Measurements from ENCODE around the gene KDM2B. TPM values are rescaled to one million over a fixed set of nuclear protein-coding genes. Genes with fewer than 3 reads are reported as not detected.

Gene KDM2B
- 16.6 and 26.9 TPM in 2 replicates for total RNA-seq

DNA sequence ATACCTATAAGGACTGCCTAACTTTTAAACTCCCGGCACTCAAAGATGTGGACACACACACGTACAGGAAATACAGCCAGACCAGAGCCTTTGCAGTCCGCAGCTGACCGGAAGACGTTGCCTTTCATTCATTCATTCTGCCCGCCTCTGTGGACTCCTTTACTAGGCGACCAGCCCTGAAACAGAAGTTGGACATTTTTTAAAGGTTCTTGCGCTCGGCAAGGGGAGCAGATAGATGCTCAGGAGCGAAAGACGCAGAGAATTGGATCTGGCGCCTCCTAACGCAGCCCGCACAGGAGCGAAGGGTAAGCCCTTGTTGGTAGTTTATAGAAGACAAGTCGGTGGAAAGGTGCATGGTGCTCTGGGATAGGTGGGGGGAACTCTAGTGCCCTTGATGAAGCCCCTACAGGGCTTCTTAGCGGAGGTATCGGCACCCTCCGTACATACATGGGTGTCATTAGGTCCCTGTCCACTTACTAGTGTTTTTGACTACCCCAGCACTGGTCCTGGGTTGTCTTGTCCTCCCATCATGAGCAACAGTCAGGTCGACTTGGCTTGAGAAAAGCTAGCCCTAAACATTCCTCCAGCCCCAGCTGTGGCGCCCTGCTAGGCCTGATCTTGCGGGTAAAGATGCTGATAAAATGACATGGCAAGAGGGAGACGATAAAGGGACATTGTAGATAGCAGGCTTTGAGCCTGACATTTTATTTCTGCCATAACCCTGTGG, at the start of gene KDM2B:
KDM2B (minus strand) TSS at position 65 of the 727 bp plus-strand sequence. CDS start 112 bp downstream, outside the sequence.

DNA sequence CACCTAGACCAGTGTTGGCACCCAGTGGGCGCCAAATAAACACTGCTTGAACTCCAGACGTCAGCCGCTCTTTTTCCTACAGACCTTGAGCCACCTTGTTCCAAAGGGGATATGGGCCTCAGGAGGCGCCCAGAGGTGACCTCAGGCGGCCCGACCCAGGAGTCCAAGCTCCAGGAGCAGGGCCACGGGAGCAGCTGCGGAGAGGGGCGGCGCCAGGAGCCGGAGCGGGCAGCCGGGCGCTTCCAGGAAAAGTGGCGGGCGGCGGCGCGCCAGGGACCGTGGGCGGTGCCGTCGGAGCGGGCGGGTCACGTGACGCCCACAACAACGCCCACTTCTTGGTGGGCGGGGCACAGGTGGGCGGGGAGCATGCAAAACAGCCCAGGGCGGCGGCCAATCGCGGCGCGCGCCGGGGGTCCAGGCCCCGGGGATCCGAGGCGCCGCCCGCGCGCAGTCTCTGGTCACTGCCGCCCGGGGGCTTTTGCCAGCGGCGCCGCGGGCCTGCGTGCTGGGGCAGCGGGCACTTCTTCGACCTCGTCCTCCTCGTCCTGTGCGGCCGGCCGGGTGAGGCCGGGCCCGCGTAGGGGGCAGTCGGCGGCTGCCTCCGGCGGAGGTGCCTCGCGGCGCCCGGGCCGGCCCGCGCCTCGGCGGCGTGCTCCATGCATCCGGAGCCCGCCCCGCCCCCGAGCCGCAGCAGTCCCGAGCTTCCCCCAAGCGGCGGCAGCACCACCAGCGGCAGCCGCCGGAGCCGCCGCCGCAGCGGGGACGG, 45.4 kb upstream of the KDM2B start, which contains the start of gene ORAI1:
ORAI1 (plus strand) TSS at position 444 of the 766 bp plus-strand sequence.

DNA sequence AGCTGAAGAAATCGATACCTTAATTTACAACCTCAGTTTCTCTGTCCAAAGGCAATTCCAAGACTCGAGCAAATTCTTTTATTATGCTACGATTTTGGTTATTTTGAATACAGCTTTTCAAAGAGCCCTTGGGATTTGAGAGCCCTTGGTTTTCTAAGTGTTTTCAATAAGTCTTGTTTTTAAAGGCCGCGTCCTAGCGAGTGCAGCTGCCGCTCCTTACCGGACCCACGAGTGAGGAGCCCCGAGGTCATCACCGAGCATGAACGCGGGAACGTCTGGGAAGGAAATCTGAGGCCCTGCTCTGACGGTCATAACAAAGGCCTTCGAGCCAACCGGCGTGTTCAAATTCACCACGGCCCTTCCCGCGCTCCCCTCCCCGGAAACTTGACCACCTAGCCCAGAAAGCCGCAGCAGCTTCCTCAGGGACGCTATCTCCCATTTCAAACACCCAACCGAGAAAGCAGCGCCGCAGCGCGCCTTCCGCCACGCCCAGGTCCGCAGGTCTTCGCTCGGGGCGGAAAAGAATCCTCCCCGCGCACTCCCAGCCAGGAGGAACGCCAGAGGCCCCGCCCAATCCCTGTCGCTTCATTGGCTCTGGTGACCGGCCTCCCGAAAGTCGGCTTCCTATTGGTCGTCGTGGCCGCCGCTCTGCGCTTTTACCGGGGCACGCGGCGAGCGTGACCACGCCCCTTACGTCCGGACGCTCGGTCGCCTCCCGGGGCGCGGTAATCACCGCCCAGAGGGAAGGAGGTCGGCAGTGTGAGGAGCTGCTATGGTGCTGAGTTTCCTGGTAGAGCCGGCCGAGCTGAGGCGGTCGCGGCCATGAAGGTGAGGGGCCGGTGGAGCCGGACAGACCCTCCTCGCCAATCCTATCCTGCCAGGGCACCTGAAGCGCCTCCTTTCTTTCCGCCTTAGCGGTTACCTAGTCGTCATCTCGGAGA, 181.2 kb downstream of the KDM2B start, which contains the start of gene RNF34:
RNF34 (plus strand) TSS at position 728 of the 941 bp plus-strand sequence; CDS start at position 823, 95 bp downstream.

Other genes starting within 250 kb of the KDM2B start
- 92.9 and 106 TPM in 2 replicates for gene ANAPC5, start 228.6 kb downstream of the KDM2B start, total RNA-seq
- gene RNF34, start 180.9 kb downstream of the KDM2B start, total RNA-seq = 34.0 and 35.3 TPM in 2 replicates
- 14.1 and 14.5 TPM in 2 replicates for gene ORAI1, start 45.5 kb upstream of the KDM2B start, total RNA-seq
- gene MORN3, start 88.6 kb upstream of the KDM2B start, total RNA-seq = 0.21 TPM in 1 of 2 replicates, not detected in the other
- gene TMEM120B, start 131.7 kb upstream of the KDM2B start, total RNA-seq = 4.2 and 7.4 TPM in 2 replicates
- 25.2 and 51.3 TPM in 2 replicates for gene RHOF, start 212.7 kb upstream of the KDM2B start, total RNA-seq
- gene SETD1B, start 223.0 kb upstream of the KDM2B start, total RNA-seq = 3.9 and 6.1 TPM in 2 replicates

Data from airway epithelial cell (primary cell).